22Rv1 (cell line): ENCODE measurements around the gene TMPRSS7.

ENCODE experiments used
- CTCF ChIP-seq: fragments of 450-650 bp; IDR thresholded peaks from 2 replicates; pipeline ENCODE4 v1.5.1; 2017; ENCODE audit warnings: mild to moderate bottlenecking
- ZFX ChIP-seq: fragments of 450-650 bp; IDR thresholded peaks from 2 replicates; pipeline ENCODE4 v1.6.1; 2017; ENCODE audit warnings: antibody characterized with exemption, borderline replicate concordance

- TF ChIP-seq CTCF: no peak
- no peak for TF ChIP-seq ZFX
Measured at GRCh38 chr3:111993038-111993437, 41.5 kb upstream of the TMPRSS7 start.
